ENCODE measurements around the gene HCN4. TPM values are rescaled to one million over a fixed set of nuclear protein-coding genes. Genes with fewer than 3 reads are reported as not detected.
A peak's percentile ranks its signal among the peaks of the same experiment; 100 is the strongest.

HCN4 gene
- total RNA-seq, 1 donor from 2014 or later = 3.0 TPM

DNA sequence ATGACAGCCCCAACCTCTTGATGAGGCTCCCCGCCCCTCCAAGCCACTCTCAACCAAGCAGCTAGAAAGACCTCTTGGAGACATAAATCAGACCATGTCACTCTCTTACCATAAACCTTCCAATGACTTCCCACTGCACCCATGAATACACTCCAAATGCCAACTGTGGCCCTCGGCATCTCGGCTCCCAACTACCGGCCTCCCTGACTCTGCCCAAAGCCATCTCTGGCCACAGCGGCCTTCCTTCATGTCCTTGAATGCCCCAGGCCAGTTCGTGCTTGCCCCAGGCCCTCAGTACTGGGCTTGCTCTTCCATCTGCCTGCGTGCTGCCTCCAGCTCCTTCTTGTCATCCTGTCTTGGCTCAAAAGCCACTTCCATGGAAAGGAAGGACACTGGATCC, 32.0 kb downstream of the HCN4 start:
- Histone ChIP-seq H3K9ac (ENCODE audit: low read length) (no peak overlapping the region), H3K4me1 (ENCODE audit: insufficient read depth, low read length) (no peaks in the 10 kb centered on the region), H3K27me3 (ENCODE audit: insufficient read depth, low read length) (peaks cover 7% of the 10 kb centered on the region), H3K4me2 (ENCODE audit: low read length) (no peak overlapping the region), H3K4me3 (ENCODE audit: insufficient read depth, low read depth, low read length) (no peak overlapping the region), H3K79me2 (ENCODE audit: insufficient read depth, low read length) (no peaks in the 10 kb centered on the region), H3K9me3 (ENCODE audit: insufficient read depth, low read depth, low read length) (no peaks in the 10 kb centered on the region), H2AFZ (ENCODE audit: low read depth, low read length) (no peak overlapping the region), H4K20me1 (ENCODE audit: insufficient read depth, low read length) (no peaks in the 10 kb centered on the region), H3K36me3 (ENCODE audit: insufficient read depth, low read length) (no peaks in the 10 kb centered on the region), H3K27ac (ENCODE audit: low read depth, low read length) (no peak overlapping the region)
- TF ChIP-seq EZH2 (IDR thresholded peaks at IDR 0.05; ENCODE audit: insufficient read depth, low read length) = no peak
- TF ChIP-seq, protein P1, sequence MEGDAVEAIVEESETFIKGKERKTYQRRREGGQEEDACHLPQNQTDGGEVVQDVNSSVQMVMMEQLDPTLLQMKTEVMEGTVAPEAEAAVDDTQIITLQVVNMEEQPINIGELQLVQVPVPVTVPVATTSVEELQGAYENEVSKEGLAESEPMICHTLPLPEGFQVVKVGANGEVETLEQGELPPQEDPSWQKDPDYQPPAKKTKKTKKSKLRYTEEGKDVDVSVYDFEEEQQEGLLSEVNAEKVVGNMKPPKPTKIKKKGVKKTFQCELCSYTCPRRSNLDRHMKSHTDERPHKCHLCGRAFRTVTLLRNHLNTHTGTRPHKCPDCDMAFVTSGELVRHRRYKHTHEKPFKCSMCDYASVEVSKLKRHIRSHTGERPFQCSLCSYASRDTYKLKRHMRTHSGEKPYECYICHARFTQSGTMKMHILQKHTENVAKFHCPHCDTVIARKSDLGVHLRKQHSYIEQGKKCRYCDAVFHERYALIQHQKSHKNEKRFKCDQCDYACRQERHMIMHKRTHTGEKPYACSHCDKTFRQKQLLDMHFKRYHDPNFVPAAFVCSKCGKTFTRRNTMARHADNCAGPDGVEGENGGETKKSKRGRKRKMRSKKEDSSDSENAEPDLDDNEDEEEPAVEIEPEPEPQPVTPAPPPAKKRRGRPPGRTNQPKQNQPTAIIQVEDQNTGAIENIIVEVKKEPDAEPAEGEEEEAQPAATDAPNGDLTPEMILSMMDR (IDR thresholded peaks at IDR 0.05; ENCODE audit: insufficient read depth, low read depth, low read length) = no peak
- Mint-ChIP-seq H3K27ac (ENCODE audit: unreplicated experiment) (no peak overlapping the region), H3K4me1 (ENCODE audit: low read depth, unreplicated experiment) (peaks cover 14% of the 10 kb centered on the region), H3K4me3 (ENCODE audit: unreplicated experiment) (peak overlapping the region; percentile 23), H3K9me3 (ENCODE audit: unreplicated experiment) (peaks cover 2% of the 10 kb centered on the region), H3K36me3 (ENCODE audit: low read depth, unreplicated experiment) (peaks cover 7% of the 10 kb centered on the region), H3K27me3 (ENCODE audit: low read depth, unreplicated experiment) (peaks cover 23% of the 10 kb centered on the region)
- FAIRE-seq (no peak), DNase-seq (ENCODE audit: low read depth) (no peak)

DNA sequence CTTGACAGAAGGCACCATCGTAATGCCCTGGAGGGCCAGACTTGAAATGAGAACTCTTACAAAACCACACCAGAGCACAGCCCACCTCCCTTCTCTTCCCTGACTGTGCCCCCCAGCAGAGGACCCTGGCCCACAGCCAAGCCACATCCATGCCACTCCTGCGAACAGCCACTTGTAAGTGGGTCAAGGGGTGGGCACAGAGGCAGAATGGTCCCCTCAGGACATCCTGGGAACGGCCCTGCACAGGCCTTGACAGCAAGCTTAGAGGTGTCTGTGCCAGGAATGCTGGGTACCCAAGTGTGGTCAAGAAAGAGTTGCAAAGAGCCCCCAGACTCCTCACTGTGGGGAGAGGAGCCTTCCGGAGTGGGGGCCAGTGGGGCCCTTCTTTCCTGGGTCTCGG, 33.3 kb downstream of the HCN4 start:
- no peaks in the 10 kb centered on the region for H4K20me1 ChIP-seq (ENCODE audit: insufficient read depth, low read length)
- H2AFZ ChIP-seq (ENCODE audit: low read depth, low read length) = no peak overlapping the region
- H3K9me3 ChIP-seq (ENCODE audit: insufficient read depth, low read depth, low read length) = no peaks in the 10 kb centered on the region
- peaks cover 7% of the 10 kb centered on the region for H3K27me3 ChIP-seq (ENCODE audit: insufficient read depth, low read length)
- no peak overlapping the region for H3K9ac ChIP-seq (ENCODE audit: low read length)
- H3K27ac ChIP-seq (ENCODE audit: low read depth, low read length) = no peak overlapping the region
- Mint-ChIP-seq H3K4me3 (ENCODE audit: unreplicated experiment) (no peak overlapping the region), H3K27me3 (ENCODE audit: low read depth, unreplicated experiment) (peaks cover 23% of the 10 kb centered on the region), H3K36me3 (ENCODE audit: low read depth, unreplicated experiment) (peaks cover 7% of the 10 kb centered on the region), H3K9me3 (ENCODE audit: unreplicated experiment) (peaks cover 2% of the 10 kb centered on the region), H3K4me1 (ENCODE audit: low read depth, unreplicated experiment) (peaks cover 12% of the 10 kb centered on the region), H3K27ac (ENCODE audit: unreplicated experiment) (no peak overlapping the region)
- DNase-seq (ENCODE audit: low read depth) (no peak), FAIRE-seq (no peak)
- no peak overlapping the region for H3K4me2 ChIP-seq (ENCODE audit: low read length)
- H3K4me1 ChIP-seq (ENCODE audit: insufficient read depth, low read length) = no peaks in the 10 kb centered on the region
- H3K36me3 ChIP-seq (ENCODE audit: insufficient read depth, low read length) = no peaks in the 10 kb centered on the region
- TF ChIP-seq EZH2 (IDR thresholded peaks at IDR 0.05; ENCODE audit: insufficient read depth, low read length) = no peak
- TF ChIP-seq, protein P1 (IDR thresholded peaks at IDR 0.05; ENCODE audit: insufficient read depth, low read depth, low read length) = no peak
- H3K4me3 ChIP-seq (ENCODE audit: insufficient read depth, low read depth, low read length) = no peak overlapping the region
- no peaks in the 10 kb centered on the region for H3K79me2 ChIP-seq (ENCODE audit: insufficient read depth, low read length)

DNA sequence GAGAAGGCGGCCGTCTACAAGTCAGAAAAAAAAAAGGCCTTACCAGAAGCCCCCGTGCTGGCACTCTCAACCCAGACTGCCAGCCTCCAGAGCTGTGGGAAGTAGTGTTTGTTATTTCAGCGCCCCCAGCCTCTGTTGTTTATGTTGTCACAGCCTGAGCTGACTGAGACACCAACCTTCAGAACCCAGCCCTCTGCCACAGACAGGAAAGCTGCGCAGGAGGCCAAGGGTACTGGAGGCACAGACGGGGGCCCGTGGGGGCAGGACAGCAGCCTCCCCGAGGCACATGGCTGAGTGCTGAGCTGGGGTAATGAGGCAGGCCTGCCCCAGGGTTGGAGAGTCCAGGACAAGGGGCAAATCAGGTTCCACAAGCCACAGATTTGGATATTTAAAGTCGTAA, 33.7 kb downstream of the HCN4 start:
- H3K27ac Mint-ChIP-seq (ENCODE audit: unreplicated experiment) = no peak overlapping the region

More for the DNA sequence above, 33.7 kb downstream of the HCN4 start:
- no peak for TF ChIP-seq EZH2 (IDR thresholded peaks at IDR 0.05; ENCODE audit: insufficient read depth, low read length)
- TF ChIP-seq, protein P1 (IDR thresholded peaks at IDR 0.05; ENCODE audit: insufficient read depth, low read depth, low read length) = no peak
- Histone ChIP-seq H3K27me3 (ENCODE audit: insufficient read depth, low read length) (peaks cover 7% of the 10 kb centered on the region), H3K4me2 (ENCODE audit: low read length) (no peak overlapping the region), H3K79me2 (ENCODE audit: insufficient read depth, low read length) (no peaks in the 10 kb centered on the region), H4K20me1 (ENCODE audit: insufficient read depth, low read length) (no peaks in the 10 kb centered on the region), H2AFZ (ENCODE audit: low read depth, low read length) (no peak overlapping the region), H3K9me3 (ENCODE audit: insufficient read depth, low read depth, low read length) (no peaks in the 10 kb centered on the region), H3K9ac (ENCODE audit: low read length) (no peak overlapping the region), H3K36me3 (ENCODE audit: insufficient read depth, low read length) (no peaks in the 10 kb centered on the region), H3K4me3 (ENCODE audit: insufficient read depth, low read depth, low read length) (no peak overlapping the region), H3K4me1 (ENCODE audit: insufficient read depth, low read length) (no peaks in the 10 kb centered on the region), H3K27ac (ENCODE audit: low read depth, low read length) (no peak overlapping the region)
- H3K4me1 Mint-ChIP-seq (ENCODE audit: low read depth, unreplicated experiment) = peaks cover 13% of the 10 kb centered on the region
- peaks cover 25% of the 10 kb centered on the region for H3K27me3 Mint-ChIP-seq (ENCODE audit: low read depth, unreplicated experiment)
- DNase-seq (ENCODE audit: low read depth) = no peak
- peaks cover 7% of the 10 kb centered on the region for H3K36me3 Mint-ChIP-seq (ENCODE audit: low read depth, unreplicated experiment)
- no peak for FAIRE-seq
- H3K9me3 Mint-ChIP-seq (ENCODE audit: unreplicated experiment) = peaks cover 2% of the 10 kb centered on the region
- no peak overlapping the region for H3K4me3 Mint-ChIP-seq (ENCODE audit: unreplicated experiment)
